Body of pancreas (tissue), 4 donors: ENCODE measurements around the gene MTA3. TPM values are rescaled to one million over a fixed set of nuclear protein-coding genes. Genes with fewer than 3 reads are reported as not detected.
"Not testable (repeated sequence)": the region's sequence is repeated elsewhere in the genome, so short reads cannot be mapped to it uniquely, and the experiment has no call there.

Source experiments
- ATAC-seq: fragments of 150-250 bp; one replicate; pipeline ENCODE4 v1.9.1; 2016
- DNase-seq, 4 donors: peaks; one replicate each; pipeline ENCODE4 v3.0.0-alpha.2; 2019
- H3K27ac ChIP-seq, 4 donors: fragments of 200-600 bp; sonication (generic); 1 replicate in 3 of 4; 2 replicates in 1 of 4; pipeline versions ENCODE4 v1.5.1 to v1.6.1; 2016 to 2019; ENCODE audit warnings: mild to moderate bottlenecking in 1 of 4, mixed read lengths in 1 of 4, moderate library complexity in 1 of 4
- H3K27me3 ChIP-seq, 2 donors: fragments of 200-600 bp; sonication (generic); one replicate each; pipeline ENCODE4 v1.6.0; 2016; ENCODE audit warnings: mild to moderate bottlenecking in 1 of 2
- H3K36me3 ChIP-seq, 2 donors: fragments of 200-600 bp; sonication (generic); replicated peaks in 1 of 2; 2 replicates each; pipeline ENCODE4 v1.5.1; 2016; ENCODE audit warnings: low read depth in 2 of 2; ENCODE audit not compliant: insufficient read depth in 1 of 2
- H3K4me1 ChIP-seq: fragments of 200-600 bp; sonication (generic); one replicate; pipeline ENCODE4 v1.6.0; 2016
- H3K4me3 ChIP-seq, 2 donors: fragments of 200-600 bp; sonication (generic); 1 replicate in 1 of 2; 2 replicates in 1 of 2; pipeline ENCODE4 v1.5.1; 2016 to 2019
- H3K9me3 ChIP-seq, 3 donors: fragments of 200-600 bp; sonication (generic); 1 replicate in 2 of 3; 2 replicates in 1 of 3; pipeline ENCODE4 v1.5.1; 2016
- POLR2A ChIP-seq, 3 donors: fragments of 450-650 bp; IDR thresholded peaks; one replicate each; pipeline ENCODE4 v1.6.1; 2016; ENCODE audit warnings: antibody characterized with exemption in 3 of 3, mild to moderate bottlenecking in 2 of 3
- WGBS, 2 donors: methylation state at CpG; one replicate each; pipeline ENCODE4 v1.1.5; 2017; 5-methylcytosine and 5-hydroxymethylcytosine counted together
- intact Hi-C: fragments of 100-400 bp; cut with DNase I; formaldehyde crosslinking; loops from one replicate; pipeline ENCODE4 v1.15.1; 2023
- total RNA-seq, 2 donors: library from RNA; depleted of rRNA; stranded (reverse); fragments of >200 nt; gene quantifications; one replicate each; pipeline ENCODE4 v1.1.0, GENCODE V29; 2016
- TF ChIP-seq, protein P1 (sequence below), 7 experiments: fragments of 450-650 bp in 4 of 7; fragments of 200-600 bp in 3 of 7; sonication (generic) in 3 of 7; IDR thresholded peaks; one replicate each; pipeline ENCODE4 v1.5.1; 2016 to 2019; ENCODE audit warnings: antibody characterized with exemption in 7 of 7

MTA3 gene
- total RNA-seq, 2 donors from 2014 or later = 23.1 to 31.1 TPM

- DNase-seq (peak; percentile 68 to 91 (median 84)), ATAC-seq (peak; percentile 99)
- Histone ChIP-seq H3K27ac (peak overlapping the region; percentile 64 to 84 (median 72)), H3K4me3 (no peak overlapping the region), H3K36me3 (no peaks in the 10 kb centered on the region), H3K27me3 (no peaks in the 10 kb centered on the region), H3K4me1 (peaks cover 18% of the 10 kb centered on the region), H3K9me3 (no peaks in the 10 kb centered on the region)
- whole genome bisulfite sequencing, 2 donors = 34% methylated on average over 7 of the region's 7 CpGs
- intact Hi-C loops = no loop called here
- TF ChIP-seq, protein P1, sequence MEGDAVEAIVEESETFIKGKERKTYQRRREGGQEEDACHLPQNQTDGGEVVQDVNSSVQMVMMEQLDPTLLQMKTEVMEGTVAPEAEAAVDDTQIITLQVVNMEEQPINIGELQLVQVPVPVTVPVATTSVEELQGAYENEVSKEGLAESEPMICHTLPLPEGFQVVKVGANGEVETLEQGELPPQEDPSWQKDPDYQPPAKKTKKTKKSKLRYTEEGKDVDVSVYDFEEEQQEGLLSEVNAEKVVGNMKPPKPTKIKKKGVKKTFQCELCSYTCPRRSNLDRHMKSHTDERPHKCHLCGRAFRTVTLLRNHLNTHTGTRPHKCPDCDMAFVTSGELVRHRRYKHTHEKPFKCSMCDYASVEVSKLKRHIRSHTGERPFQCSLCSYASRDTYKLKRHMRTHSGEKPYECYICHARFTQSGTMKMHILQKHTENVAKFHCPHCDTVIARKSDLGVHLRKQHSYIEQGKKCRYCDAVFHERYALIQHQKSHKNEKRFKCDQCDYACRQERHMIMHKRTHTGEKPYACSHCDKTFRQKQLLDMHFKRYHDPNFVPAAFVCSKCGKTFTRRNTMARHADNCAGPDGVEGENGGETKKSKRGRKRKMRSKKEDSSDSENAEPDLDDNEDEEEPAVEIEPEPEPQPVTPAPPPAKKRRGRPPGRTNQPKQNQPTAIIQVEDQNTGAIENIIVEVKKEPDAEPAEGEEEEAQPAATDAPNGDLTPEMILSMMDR (IDR thresholded peaks at IDR 0.05) = no peak
- peak in 1 of 3 donors; percentile 50 for TF ChIP-seq POLR2A (IDR thresholded peaks at IDR 0.05)
Observed at GRCh38 chr2:42722320-42723190, 154.1 kb downstream of the MTA3 start.

DNA sequence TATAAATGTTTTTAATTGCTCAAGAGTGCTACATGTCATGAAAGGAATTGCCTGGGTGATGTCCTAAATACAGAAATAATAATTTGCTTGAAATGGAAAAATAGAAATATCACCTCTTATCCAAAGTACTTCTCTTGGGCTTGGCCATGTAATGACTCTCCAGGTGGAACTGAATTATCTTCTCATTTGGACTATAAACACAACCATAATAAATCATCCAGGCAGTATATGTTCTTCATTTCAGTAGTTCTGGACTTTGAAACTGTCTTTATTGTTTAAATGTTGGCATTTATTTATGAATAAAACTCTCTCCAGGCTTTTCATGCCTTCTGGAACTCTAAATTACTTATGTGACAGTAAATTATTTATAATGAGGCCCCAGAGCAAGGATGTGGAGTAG lies 155.0 kb downstream of the MTA3 start:
- DNase-seq (no peak), ATAC-seq (no peak)
- Histone ChIP-seq H3K36me3 (no peaks in the 10 kb centered on the region), H3K4me3 (no peak overlapping the region), H3K4me1 (peaks cover 18% of the 10 kb centered on the region), H3K27me3 (no peaks in the 10 kb centered on the region), H3K27ac (peak overlapping the region in 2 of 4 donors; percentile 73 to 84), H3K9me3 (no peaks in the 10 kb centered on the region)
- TF ChIP-seq POLR2A (IDR thresholded peaks at IDR 0.05) = no peak
- TF ChIP-seq, protein P1 (IDR thresholded peaks at IDR 0.05) = no peak
- intact Hi-C loops = no loop called here

DNA sequence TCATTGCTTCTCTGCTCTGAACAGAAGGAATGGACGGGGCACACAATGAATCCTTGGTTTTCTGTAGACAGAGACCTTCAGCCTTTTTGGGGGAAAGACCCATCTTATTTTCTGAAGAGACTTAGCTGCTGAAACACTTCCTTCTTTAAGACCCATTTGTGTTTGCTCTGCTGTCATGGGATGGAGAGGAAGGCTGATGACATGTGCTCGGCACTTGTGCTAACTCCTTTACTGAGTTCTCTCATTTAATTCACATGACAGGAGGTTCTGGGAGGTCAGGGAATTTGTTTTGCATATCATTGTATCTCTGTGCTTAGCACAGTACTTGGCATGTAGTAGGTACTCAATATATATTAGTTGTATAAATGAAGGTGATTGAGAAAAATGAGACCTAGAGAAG lies 156.5 kb downstream of the MTA3 start:
- WGBS, 2 donors = 88 to 89% methylated on average over 2 of the region's 2 CpGs
- ATAC-seq (no peak), DNase-seq (no peak)
- Histone ChIP-seq H3K9me3 (no peaks in the 10 kb centered on the region), H3K4me1 (peaks cover 18% of the 10 kb centered on the region), H3K36me3 (no peaks in the 10 kb centered on the region), H3K27me3 (no peaks in the 10 kb centered on the region), H3K4me3 (no peak overlapping the region), H3K27ac (no peak overlapping the region)
- intact Hi-C loops = no loop called here
- TF ChIP-seq, protein P1 (IDR thresholded peaks at IDR 0.05) = no peak
- no peak for TF ChIP-seq POLR2A (IDR thresholded peaks at IDR 0.05)

- H3K9me3 ChIP-seq = no peaks in the 10 kb centered on the region
- TF ChIP-seq, protein P1 (IDR thresholded peaks at IDR 0.05) = no peak
- no peak for TF ChIP-seq POLR2A (IDR thresholded peaks at IDR 0.05)
- DNase-seq (peak in 1 of 4 donors; percentile 10), ATAC-seq (no peak)
- intact Hi-C loops = no loop called here
- no peaks in the 10 kb centered on the region for H3K36me3 ChIP-seq
- no peaks in the 10 kb centered on the region for H3K27me3 ChIP-seq
- WGBS, 2 donors = 83 to 86% methylated on average over 4 of the region's 4 CpGs
- no peak overlapping the region for H3K4me3 ChIP-seq
- H3K27ac ChIP-seq = no peak overlapping the region
- H3K4me1 ChIP-seq = peaks cover 18% of the 10 kb centered on the region
Observed at GRCh38 chr2:42725657-42726056, 157.2 kb downstream of the MTA3 start.

DNA sequence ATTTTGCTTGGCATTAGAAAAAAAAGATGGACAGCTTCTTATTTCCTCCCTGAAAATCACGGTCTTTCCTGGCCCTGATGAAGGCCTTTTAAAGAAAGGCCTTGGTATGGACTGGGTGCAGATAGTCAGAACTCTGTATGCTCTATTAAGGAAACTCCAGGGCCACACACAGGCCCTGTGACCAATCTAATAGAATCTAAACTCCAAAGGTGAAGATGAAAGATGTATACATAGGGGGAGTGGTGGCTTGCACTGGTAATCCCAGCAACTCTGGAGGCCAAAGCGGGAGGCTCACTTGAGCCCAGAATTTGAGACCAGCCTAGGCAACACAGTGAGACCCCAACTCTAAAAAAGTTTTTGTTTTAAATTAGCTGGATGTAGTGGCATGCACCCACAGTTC lies 158.2 kb downstream of the MTA3 start:
- TF ChIP-seq, protein P1 (IDR thresholded peaks at IDR 0.05) = no peak
- intact Hi-C loops = no loop called here
- no peaks in the 10 kb centered on the region for H3K9me3 ChIP-seq
- ATAC-seq (no peak), DNase-seq (no peak)
- H3K4me3 ChIP-seq = no peak overlapping the region
- H3K36me3 ChIP-seq = no peaks in the 10 kb centered on the region
- H3K4me1 ChIP-seq = peaks cover 15% of the 10 kb centered on the region
- 82 to 93% methylated on average over 2 of the region's 2 CpGs for WGBS, 2 donors
- H3K27ac ChIP-seq = no peak overlapping the region
- no peaks in the 10 kb centered on the region for H3K27me3 ChIP-seq

DNA sequence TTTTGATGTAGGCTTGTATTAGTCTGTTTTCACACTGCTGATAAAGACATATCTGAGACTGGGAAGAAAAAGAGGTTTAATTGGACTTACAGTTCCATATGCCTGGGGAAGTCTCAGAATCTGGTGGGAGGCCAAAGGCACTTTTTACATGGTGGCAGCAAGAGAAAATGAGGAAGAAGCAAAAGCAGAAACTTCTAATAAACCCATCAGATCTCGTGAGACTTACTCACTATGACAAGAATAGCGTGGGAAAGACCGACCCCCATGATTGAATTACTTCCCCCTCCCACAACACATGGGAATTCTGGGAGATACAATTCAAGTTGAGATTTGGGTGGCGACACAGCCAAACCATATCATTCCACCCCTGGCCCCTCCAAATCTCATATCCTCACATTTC lies 162.9 kb downstream of the MTA3 start:
- intact Hi-C loops = not testable (repeated sequence)
- 86 to 96% methylated on average over 4 of the region's 4 CpGs for WGBS, 2 donors

More for the DNA sequence above, 162.9 kb downstream of the MTA3 start:
- not testable (repeated sequence) for H3K4me3 ChIP-seq, H3K27me3 ChIP-seq, H3K4me1 ChIP-seq, H3K36me3 ChIP-seq, H3K27ac ChIP-seq, ATAC-seq, H3K9me3 ChIP-seq, DNase-seq
